NCI-H1105 treated with DMSO at 0.1 percent for 48 hours (cell line): ENCODE results near the gene TH.

Experiments used
- DNase-seq: peaks from one replicate; lab custom pipeline; 2025; lab: John Stamatoyannopoulos, UW

The TH gene

DNA sequence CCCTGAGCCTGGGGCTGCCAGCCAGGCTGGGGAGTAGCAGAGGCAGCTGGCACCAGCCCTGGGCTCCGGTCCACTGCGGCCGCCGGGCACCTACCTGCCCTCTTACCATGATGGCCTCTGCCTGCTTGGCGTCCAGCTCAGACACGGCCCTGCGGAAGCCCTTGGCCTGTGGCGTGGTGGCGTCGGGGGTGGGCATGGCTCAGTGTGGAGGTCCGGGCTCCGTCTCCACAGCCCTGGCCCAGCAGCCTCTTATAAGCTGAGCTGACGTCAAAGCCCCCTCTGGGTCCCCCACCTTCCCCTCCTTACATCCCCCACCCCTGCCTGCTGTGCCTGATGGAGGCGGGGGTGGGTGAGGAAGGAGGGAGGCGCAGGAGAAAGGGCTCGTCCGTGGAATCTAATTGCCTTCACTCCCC, at the start of gene TH:
TSS of gene TH (minus strand) at position 225 of the 413 bp plus-strand sequence. CDS start at position 196, 29 bp downstream.
- no peak for DNase-seq

GRCh38 chr11:2221024-2221423, 49.4 kb upstream of the TH start:
- no peak for DNase-seq

DNA sequence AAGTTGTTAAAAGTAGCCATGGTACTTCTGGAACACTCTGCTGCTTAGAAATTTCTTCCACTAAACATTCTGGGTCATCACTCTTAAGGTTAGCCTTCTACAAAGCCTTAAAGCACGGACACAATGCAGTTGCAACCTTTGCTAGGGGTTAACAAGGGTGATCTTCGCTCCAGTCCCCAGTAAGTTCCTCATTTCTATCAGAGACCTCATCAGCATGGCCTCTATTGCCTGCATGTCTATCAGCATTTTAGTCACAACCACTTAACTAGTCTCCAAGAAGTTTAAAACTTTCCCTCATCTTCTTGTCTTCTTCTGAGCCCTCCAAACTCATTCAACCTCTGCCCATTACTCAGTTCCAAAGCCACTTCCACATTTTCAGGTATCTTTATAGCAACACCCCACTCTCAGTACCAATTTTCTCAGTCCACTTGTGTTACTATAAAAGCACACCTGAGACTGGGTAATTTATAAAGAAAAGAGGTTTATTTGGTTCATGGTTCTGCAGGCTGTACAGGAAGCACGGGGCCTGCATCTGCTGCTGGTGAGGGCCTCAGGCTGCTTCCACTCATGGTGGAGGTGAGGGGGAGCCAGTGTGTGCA, 48.7 kb upstream of the TH start:
- DNase-seq = no peak

DNA sequence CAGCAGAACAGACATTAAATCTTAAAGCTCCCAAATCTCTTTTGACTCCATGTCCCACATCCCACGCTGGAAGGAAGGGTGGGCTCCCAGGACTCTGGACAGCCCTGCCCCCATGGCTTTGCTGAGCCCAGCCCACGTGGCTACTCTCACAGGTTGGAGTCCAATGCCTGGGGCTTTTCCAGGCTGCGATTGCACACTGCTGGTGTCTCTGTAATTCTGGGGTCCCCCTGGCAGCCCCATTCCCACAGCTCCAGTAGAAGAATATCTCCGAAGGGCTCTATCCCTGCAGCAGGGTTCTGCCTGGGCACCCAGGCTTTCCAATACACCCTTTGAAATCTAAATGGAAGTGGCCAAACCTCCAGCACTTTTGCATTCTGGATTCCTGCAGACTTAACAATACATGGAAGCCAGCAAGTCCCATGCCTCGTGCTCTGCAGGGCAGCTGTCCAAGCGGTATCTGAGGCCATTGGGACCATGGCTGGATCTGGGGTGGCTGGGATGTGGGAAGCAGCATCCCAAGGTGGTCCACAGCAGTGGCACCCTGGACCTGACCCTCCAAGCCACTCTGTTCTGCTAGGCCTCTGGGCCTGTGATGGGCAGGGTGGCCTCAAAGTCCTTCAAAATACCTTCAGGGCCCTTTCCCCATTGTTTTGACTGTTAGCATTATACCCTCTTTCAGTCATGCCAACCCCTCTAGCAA, 47.9 kb upstream of the TH start:
- no peak for DNase-seq

DNA sequence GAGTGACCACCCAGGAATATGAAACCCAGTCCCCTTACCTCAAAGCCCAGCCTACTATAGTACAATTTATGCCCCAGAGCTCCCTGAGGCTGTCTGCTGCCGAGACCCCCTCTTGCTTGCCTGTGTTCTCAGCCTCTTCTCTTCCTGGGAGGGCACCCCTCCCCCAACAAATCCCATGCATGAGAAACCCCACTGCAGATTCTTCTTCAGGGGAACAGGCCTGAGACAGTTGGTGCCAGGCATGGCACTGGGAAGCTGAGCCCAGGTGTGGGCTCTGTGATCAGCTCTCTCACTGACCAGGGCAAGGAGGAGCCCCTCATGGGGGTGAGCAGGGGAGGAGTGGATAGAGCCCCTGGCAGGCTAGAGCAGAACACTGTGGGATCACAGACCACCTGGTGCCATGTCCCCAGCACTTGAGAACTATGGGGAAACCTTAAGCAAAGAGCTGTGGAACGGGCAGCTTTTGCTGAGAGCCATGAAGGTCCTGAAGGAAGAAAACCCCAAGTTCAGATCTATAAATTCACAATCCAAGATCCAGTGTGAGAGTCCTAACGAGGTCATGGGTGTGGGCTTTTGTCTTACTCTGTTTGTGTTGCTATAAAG, 46.5 kb upstream of the TH start:
- DNase-seq = no peak

DNA sequence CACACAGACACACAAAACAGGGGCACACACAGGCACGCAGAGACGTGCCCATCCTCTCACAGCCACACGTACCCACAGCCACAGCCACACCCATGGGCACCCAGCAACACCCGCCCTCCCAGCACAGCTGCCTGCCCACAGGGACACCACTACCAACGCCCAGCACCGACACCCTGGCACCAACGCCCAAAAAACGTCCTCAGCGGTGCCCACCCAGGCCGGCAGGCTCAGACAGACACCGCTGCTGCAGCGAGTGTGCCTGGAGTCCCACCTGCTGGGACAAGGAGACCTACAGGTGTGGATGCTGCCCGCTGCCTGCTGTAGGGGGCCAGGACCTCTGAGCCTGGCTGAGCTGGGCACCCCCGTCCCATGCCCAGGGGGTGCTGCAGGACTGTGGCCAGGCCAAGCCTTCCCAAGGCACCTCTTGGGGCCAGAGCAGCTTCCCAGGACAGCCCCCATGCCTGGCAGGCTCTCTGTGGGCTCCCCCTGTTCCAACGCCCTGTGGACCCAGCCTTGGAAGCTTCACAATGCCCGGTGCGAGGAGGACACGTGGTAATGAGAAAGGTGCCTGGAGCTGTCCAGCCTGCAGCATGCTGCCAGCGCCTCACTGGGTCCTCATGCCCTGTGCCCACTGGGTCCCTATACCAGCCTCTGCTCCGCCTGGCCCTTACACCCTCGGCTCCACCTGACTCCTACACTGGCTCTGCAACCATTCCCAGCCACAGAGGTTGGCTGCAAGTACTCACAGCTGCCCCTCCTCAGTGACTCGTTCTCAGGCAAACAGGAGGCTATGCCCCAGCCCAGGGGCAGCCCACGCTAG, 45.8 kb upstream of the TH start:
- no peak for DNase-seq

GRCh38 chr11:2216400-2217064, 44.9 kb upstream of the TH start:
- DNase-seq = no peak

GRCh38 chr11:2215561-2216399, 44.2 kb upstream of the TH start:
- DNase-seq = no peak

GRCh38 chr11:2215230-2215560, 43.6 kb upstream of the TH start:
- no peak for DNase-seq

- no peak for DNase-seq
Observed at GRCh38 chr11:2214527-2215229, 43.1 kb upstream of the TH start.

- no peak for DNase-seq
Observed at GRCh38 chr11:2213890-2214526, 42.4 kb upstream of the TH start.

- no peak for DNase-seq
Observed at GRCh38 chr11:2213384-2213842, 41.8 kb upstream of the TH start.

- no peak for DNase-seq
Observed at GRCh38 chr11:2212411-2213251, 41.0 kb upstream of the TH start.

DNA sequence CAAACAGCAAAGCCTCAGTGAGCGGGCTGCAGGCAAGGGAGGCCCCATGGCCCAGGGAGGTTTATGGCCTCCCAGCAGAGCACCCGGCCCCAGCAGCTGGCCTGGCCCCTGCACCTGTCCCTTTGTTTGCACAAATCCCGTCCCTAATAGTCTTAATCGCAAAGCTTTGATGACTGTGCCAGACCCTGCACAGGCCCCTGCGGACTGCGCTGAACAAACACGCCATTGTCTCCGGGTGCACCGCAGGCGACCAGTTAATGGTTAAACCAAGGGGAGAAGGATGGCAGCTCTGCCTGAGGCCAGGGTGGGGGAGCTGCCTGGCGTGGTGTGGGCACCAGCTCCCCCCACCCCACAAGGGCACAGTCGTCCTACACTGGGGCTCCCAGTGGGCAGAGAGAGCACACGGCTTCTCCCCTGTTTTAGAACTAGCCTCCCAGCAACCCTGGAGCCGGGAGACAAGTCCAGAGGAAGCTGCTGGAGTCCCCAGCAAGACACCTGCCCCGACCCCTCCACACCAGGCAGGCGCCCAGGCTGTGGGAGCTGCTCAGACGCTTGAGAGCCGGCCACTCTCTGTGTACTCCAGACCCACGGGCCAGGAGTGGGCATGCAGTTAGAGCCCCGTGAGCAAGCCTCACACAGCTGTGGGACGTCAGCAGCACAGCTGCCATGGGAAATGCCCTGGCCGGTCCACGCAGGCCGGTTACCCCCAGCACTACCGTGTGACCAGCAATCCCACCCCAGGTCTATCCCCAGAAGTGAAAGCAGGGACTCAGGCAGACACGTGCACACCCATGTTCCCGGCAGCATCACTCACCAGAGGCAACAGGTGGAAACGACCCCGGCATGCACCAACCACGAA, 39.7 kb upstream of the TH start:
- peak; percentile 96 for DNase-seq

- no peak for DNase-seq
Observed at GRCh38 chr11:2210366-2211112, 38.9 kb upstream of the TH start.

DNA sequence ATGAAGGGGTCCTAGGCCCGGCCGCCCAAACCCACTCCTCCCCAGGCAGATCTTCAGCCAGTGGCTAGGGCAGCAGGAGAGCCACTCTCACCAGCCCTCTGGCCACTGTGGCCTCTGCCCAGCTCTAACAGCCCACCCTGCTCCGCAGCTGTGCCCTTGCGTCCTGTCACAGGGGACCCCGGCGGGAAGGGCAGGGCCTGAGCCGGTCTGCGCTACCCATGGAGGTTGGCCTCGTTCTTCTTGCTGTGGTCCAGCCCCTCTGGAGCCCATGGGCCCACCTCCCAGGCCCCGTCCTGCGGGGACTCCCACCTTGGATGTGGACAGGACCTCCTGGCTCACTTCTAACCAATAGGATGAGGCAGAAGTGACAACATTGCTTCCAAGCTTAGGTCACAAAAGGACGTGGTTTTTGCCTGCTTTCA, 38.3 kb upstream of the TH start:
- no peak for DNase-seq

DNA sequence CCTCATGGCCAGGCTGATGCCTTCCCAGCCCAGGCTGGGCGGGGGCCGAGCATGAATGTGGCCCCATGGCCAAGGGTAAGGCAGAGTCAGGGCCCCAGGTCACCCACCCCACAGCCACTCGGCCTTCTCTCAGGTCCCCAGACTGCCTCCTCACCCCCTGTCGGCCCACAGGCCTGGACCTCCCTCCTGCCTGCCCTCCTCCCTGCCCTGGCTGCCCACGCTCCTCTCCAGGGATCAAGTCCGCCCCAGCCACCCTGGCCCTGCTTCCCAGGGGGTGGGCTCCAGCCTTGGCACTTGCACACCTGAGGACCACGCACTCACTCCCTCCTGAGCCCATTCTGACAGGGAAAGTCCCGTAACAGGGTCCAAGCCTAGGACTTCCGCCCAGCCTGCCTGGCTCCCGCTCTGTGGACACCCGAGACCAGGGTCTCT, 37.8 kb upstream of the TH start:
- DNase-seq = no peak
